Psoas muscle (tissue), 8 donors: ENCODE measurements around the gene FABP6. TPM values are rescaled to one million over a fixed set of nuclear protein-coding genes. Genes with fewer than 3 reads are reported as not detected.
A peak's percentile ranks its signal among the peaks of the same experiment; 100 is the strongest.

Source experiments
- ATAC-seq, 4 donors: fragments of 200-7000 bp; cut with Tn5 transposase; one replicate each; pipeline ENCODE4 v1.9.1; 2020; ENCODE audit warnings: moderate library complexity in 3 of 4, mild to moderate bottlenecking in 2 of 4
- DNase-seq, 2 donors: peaks; one replicate each; pipeline ENCODE4 v3.0.0-alpha.2; 2020
- H3K27ac ChIP-seq: fragments of 200-600 bp; one replicate; pipeline ENCODE4 v1.8.0; 2022
- H3K27me3 ChIP-seq, 3 donors: fragments of 200-600 bp in 1 of 3; one replicate each; pipeline versions ENCODE4 v1.6.1 to v1.8.0; 2013 to 2022; ENCODE audit warnings: low read length in 2 of 3, mild to moderate bottlenecking in 2 of 3, moderate library complexity in 1 of 3; ENCODE audit not compliant: insufficient read depth in 3 of 3
- H3K36me3 ChIP-seq, 2 donors: fragments of 200-600 bp in 1 of 2; one replicate each; pipeline versions ENCODE4 v1.6.1 to v1.8.0; 2013 to 2022; ENCODE audit warnings: low read depth in 1 of 2, mild to moderate bottlenecking in 1 of 2, moderate library complexity in 1 of 2; ENCODE audit not compliant: insufficient read depth in 1 of 2
- H3K4me1 ChIP-seq: fragments of 200-600 bp; one replicate; pipeline ENCODE4 v1.8.0; 2022
- H3K4me3 ChIP-seq: fragments of 200-600 bp; one replicate; pipeline ENCODE4 v1.8.0; 2022; ENCODE audit warnings: mild to moderate bottlenecking
- H3K9me3 ChIP-seq: fragments of 200-600 bp; one replicate; pipeline ENCODE4 v1.8.0; 2022
- CTCF ChIP-seq: fragments of 200-600 bp; IDR thresholded peaks from one replicate; pipeline ENCODE4 v1.8.0; 2022; ENCODE audit warnings: antibody characterized with exemption
- WGBS, 3 donors: extraction: QIAGEN DNeasy Blood & Tissue Kit; methylation state at CpG; one replicate each; pipeline versions ENCODE4 v1.1.6 to v1.1.7; 2013; 5-methylcytosine and 5-hydroxymethylcytosine counted together
- intact Hi-C, 2 donors: fragments of 100-400 bp; cut with DNase I; formaldehyde crosslinking; loops; one replicate each; pipeline versions ENCODE4 v1.11.0 to v1.14.2; 2022
- polyA plus RNA-seq, 3 donors: library from polyadenylated mRNA; stranded (reverse); fragments of 200-250 nt; gene quantifications; one replicate each; pipeline ENCODE4 v1.2.3, GENCODE V29; 2013
- total RNA-seq, 4 donors: library from RNA; stranded (reverse); fragmentation: NEBNext Ultra II Directional in 2 of 4; extraction: Animal tissue kit (Norgen Biotek cat#: 25700) in 2 of 4; gene quantifications; one replicate each; pipeline versions ENCODE4 v1.2.1 to v1.2.4, GENCODE V29; 2021 to 2023
- donor health status: healthy with polysubstance abuse.
- donor health status: DM: no; HTN: no; CAD: no; lungs with moderate emphysema.
- donor health status: Bipolar disorder and iron deficiency.
- donor health status: healthy.
- donor health status: DM: yes; HTN: yes; CAD: no.
- donor health status: DM: no; HTN: no; CAD: no.
- donor health status: DM: no; HTN: no; CAD: no.
- donor health status: DM: yes; HTN: yes; CAD: no.

The FABP6 gene
- total and polyA plus RNA-seq, 7 donors, result 0.05 to 0.64 TPM; not detected in 5

- no peaks in the 10 kb centered on the region for H3K27me3 ChIP-seq
- DNase-seq (no peak), ATAC-seq (no peak)
- no peaks in the 10 kb centered on the region for H3K4me1 ChIP-seq
- H3K9me3 ChIP-seq, result no peaks in the 10 kb centered on the region
- intact Hi-C loops, result no loop called here
- H3K36me3 ChIP-seq, result no peaks in the 10 kb centered on the region
- no peak for TF ChIP-seq CTCF
- no peak overlapping the region for H3K4me3 ChIP-seq
- 87 to 95% (median 88%) methylated on average over 5 of the region's 5 CpGs for WGBS, 3 donors
- no peak overlapping the region for H3K27ac ChIP-seq
Measured at GRCh38 chr5:160268121-160268520, 38.8 kb downstream of the FABP6 start.

- Histone ChIP-seq H3K27me3 (no peaks in the 10 kb centered on the region), H3K36me3 (no peaks in the 10 kb centered on the region), H3K4me1 (no peaks in the 10 kb centered on the region), H3K4me3 (no peak overlapping the region), H3K9me3 (no peaks in the 10 kb centered on the region), H3K27ac (no peak overlapping the region)
- intact Hi-C loops, result no loop called here
- 29 to 48% (median 37%) methylated on average over 10 of the region's 10 CpGs for WGBS, 3 donors
- no peak for TF ChIP-seq CTCF
- ATAC-seq (peak; percentile 37 to 73 (median 64)), DNase-seq (peak; percentile 79 to 88)
Measured at GRCh38 chr5:160269017-160269416, 39.7 kb downstream of the FABP6 start.

- no peak overlapping the region for H3K4me3 ChIP-seq
- H3K9me3 ChIP-seq, result no peaks in the 10 kb centered on the region
- ATAC-seq (no peak), DNase-seq (no peak)
- H3K27ac ChIP-seq, result no peak overlapping the region
- 24 to 43% (median 29%) methylated on average over 4 of the region's 4 CpGs for WGBS, 3 donors
- intact Hi-C loops, result no loop called here
- no peaks in the 10 kb centered on the region for H3K27me3 ChIP-seq
- TF ChIP-seq CTCF, result no peak
- H3K4me1 ChIP-seq, result no peaks in the 10 kb centered on the region
- no peaks in the 10 kb centered on the region for H3K36me3 ChIP-seq
Measured at GRCh38 chr5:160270704-160271103, 41.4 kb downstream of the FABP6 start.

- no peak for TF ChIP-seq CTCF
- no peak overlapping the region for H3K4me3 ChIP-seq
- no peaks in the 10 kb centered on the region for H3K36me3 ChIP-seq
- DNase-seq, result no peak
- no peaks in the 10 kb centered on the region for H3K4me1 ChIP-seq
- no peak for ATAC-seq
- H3K27me3 ChIP-seq, result no peaks in the 10 kb centered on the region
- H3K9me3 ChIP-seq, result no peaks in the 10 kb centered on the region
- 27 to 42% (median 28%) methylated on average over 8 of the region's 8 CpGs for WGBS, 3 donors
- no peak overlapping the region for H3K27ac ChIP-seq
- intact Hi-C loops, result no loop called here
Measured at GRCh38 chr5:160271396-160271795, 42.1 kb downstream of the FABP6 start.

- intact Hi-C loops, result no loop called here
Measured at GRCh38 chr5:160271836-160272235, 42.5 kb downstream of the FABP6 start.

More at GRCh38 chr5:160271836-160272235, 42.5 kb downstream of the FABP6 start:
- no peak for DNase-seq
- H3K4me3 ChIP-seq, result no peak overlapping the region
- H3K9me3 ChIP-seq, result no peaks in the 10 kb centered on the region
- H3K27ac ChIP-seq, result no peak overlapping the region
- no peak for ATAC-seq
- no peaks in the 10 kb centered on the region for H3K27me3 ChIP-seq
- no peak for TF ChIP-seq CTCF
- H3K36me3 ChIP-seq, result no peaks in the 10 kb centered on the region
- 52 to 59% (median 55%) methylated on average over 6 of the region's 6 CpGs for WGBS, 3 donors
- H3K4me1 ChIP-seq, result no peaks in the 10 kb centered on the region
